Cardiac muscle cell (in vitro differentiated cells and primary cell): Measurements from ENCODE around the gene SH3PXD2A. TPM values are rescaled to one million over a fixed set of nuclear protein-coding genes. Genes with fewer than 3 reads are reported as not detected.
A peak's percentile ranks its signal among the peaks of the same experiment; 100 is the strongest.

Source experiments
- DNase-seq, 2 donors: peaks; one replicate each; pipeline versions ENCODE4 v3.0.0 to v3.0.0-alpha.2; 2010 to 2017; ENCODE audit warnings: low read depth in 1 of 2, low spot score in 1 of 2
- H3K27ac ChIP-seq: fragments of 200-600 bp; sonication (generic); 2 replicates; pipeline ENCODE4 v1.5.1; 2016
- H3K27me3 ChIP-seq: fragments of 200-600 bp; sonication (generic); 2 replicates; pipeline ENCODE4 v1.6.0; 2016; ENCODE audit warnings: control low read depth
- H3K36me3 ChIP-seq: fragments of 200-600 bp; sonication (generic); 2 replicates; pipeline ENCODE4 v1.5.1; 2016; ENCODE audit warnings: control low read depth
- H3K4me1 ChIP-seq: fragments of 200-600 bp; sonication (generic); 2 replicates; pipeline ENCODE4 v1.8.1; 2017; ENCODE audit warnings: low read depth, mild to moderate bottlenecking, mixed run types
- H3K4me3 ChIP-seq: fragments of 200-600 bp; sonication (generic); 2 replicates; pipeline ENCODE4 v1.5.1; 2016; ENCODE audit warnings: mild to moderate bottlenecking
- H3K9me3 ChIP-seq: fragments of 200-600 bp; sonication (generic); 2 replicates; pipeline ENCODE4 v1.5.1; 2017; ENCODE audit warnings: low read depth, mild to moderate bottlenecking, control low read depth
- polyA plus RNA-seq: library from polyadenylated mRNA; unstranded; fragments of >200 nt; fragmentation: Nextera tagmentation; extraction: Ambion mirVana; gene quantifications from 2 replicates; pipeline ENCODE4 v1.2.1, GENCODE V29; 2016
- total RNA-seq: library from RNA; depleted of rRNA; stranded (reverse); fragments of >200 nt; gene quantifications from 2 replicates; pipeline ENCODE4 v1.2.3, GENCODE V29; 2016
- TF ChIP-seq, protein P1 (sequence below): IDR thresholded peaks from 2 replicates; pipeline ENCODE4 v1.5.1; 2012; ENCODE audit warnings: low read depth, mild to moderate bottlenecking, low read length

The SH3PXD2A gene
- total and polyA plus RNA-seq, 2 experiments from 2014 or later: 32.2 to 75.9 TPM

DNA sequence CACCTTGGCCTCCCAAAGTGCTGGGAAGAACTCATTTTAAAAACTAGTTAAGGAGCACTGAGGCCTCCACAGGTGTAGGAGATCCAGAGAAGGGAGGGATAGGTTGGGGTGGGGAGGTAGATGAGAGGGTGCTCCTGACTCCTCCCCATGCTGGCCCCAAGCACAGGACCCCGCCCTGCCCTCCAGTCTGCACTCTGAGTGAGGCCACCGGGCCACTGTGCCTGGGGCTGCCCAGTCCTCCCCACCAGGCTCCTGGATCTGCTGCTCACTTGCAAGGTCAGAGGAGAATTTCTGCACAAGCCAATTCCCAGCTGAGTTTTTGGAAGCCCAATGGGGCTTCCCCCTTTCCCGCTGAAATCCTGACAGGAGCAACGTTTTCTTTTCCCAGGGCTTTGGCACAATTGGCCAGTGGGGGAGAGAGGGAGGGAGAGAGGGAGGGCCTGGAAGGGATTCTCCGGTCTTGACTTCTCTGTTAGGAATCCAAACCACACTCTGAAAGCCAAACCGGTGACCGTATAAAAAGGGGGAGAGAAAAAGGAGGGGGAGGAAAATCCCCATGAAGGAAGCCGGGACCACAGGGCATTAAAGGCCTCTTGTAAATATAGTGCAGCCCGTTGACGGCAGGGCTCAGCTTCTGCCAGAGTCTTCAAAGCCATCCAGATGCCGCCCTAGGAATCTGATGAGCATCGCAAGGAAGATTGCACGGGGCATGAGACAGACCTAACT, 116.2 kb downstream of the SH3PXD2A start:
- peaks cover 3% of the 10 kb centered on the region for H3K36me3 ChIP-seq
- peak overlapping the region; percentile 32 for H3K27ac ChIP-seq
- peak in 1 of 2 donors; percentile 92 for DNase-seq
- H3K4me1 ChIP-seq: peaks cover 39% of the 10 kb centered on the region
- H3K27me3 ChIP-seq: no peaks in the 10 kb centered on the region
- TF ChIP-seq, protein P1, sequence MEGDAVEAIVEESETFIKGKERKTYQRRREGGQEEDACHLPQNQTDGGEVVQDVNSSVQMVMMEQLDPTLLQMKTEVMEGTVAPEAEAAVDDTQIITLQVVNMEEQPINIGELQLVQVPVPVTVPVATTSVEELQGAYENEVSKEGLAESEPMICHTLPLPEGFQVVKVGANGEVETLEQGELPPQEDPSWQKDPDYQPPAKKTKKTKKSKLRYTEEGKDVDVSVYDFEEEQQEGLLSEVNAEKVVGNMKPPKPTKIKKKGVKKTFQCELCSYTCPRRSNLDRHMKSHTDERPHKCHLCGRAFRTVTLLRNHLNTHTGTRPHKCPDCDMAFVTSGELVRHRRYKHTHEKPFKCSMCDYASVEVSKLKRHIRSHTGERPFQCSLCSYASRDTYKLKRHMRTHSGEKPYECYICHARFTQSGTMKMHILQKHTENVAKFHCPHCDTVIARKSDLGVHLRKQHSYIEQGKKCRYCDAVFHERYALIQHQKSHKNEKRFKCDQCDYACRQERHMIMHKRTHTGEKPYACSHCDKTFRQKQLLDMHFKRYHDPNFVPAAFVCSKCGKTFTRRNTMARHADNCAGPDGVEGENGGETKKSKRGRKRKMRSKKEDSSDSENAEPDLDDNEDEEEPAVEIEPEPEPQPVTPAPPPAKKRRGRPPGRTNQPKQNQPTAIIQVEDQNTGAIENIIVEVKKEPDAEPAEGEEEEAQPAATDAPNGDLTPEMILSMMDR: no peak
- no peak overlapping the region for H3K4me3 ChIP-seq
- no peaks in the 10 kb centered on the region for H3K9me3 ChIP-seq

DNA sequence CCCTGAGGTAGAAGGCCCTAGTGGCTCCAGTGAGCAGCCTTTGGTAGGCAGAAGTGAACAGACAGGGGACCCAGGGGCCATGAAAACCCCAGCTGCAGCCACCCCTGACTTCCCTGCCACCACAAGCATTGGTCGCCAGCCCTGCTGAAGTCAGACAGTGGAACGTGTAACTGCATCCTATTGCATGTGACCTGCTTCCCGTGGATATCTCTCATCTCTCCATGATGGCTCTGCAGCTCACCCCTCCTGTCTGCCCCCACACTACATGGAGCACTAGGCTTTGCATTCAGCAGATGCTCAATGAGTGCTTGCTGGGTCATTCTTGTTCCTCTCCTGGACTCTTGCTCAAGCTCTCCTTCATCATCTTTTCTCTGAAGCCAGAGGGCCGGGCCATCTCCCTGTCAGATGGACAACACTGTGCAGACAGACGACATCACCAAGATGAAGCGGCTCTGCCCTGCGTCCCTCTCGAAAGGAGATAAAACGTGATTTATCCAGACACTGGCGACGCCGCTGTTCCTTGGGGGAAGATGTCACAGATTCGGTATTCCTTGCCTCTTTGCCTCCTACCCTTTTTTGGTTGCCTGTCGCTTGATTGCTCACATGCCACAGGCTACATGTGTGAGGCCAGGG, 117.5 kb downstream of the SH3PXD2A start:
- H3K27me3 ChIP-seq: no peaks in the 10 kb centered on the region
- H3K9me3 ChIP-seq: no peaks in the 10 kb centered on the region
- no peak overlapping the region for H3K4me3 ChIP-seq
- no peak for DNase-seq
- TF ChIP-seq, protein P1: no peak
- peaks cover 43% of the 10 kb centered on the region for H3K4me1 ChIP-seq
- H3K27ac ChIP-seq: no peak overlapping the region
- peaks cover 4% of the 10 kb centered on the region for H3K36me3 ChIP-seq

DNA sequence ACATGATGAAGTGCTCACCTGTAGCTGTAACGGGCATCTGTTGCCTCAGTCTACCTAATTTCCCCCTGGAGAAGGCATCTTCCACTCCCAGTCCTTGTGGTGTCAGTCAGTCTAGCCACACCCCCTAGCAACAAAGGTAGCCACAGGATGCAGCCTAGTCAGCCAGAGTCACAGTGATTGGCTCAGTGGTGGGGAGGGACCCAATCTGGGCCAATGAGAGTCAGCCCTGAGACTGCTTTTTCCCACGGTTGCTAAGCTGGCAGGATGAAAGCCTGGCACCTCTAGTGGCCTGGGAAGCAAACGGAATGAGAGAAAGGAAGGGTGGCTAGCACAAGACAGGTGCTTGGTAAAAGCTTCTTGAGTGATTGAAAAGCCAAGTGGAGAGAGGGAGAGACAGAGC, 118.6 kb downstream of the SH3PXD2A start:
- TF ChIP-seq, protein P1: no peak
- Histone ChIP-seq H3K27me3 (no peaks in the 10 kb centered on the region), H3K9me3 (no peaks in the 10 kb centered on the region), H3K4me1 (peaks cover 43% of the 10 kb centered on the region), H3K4me3 (no peak overlapping the region), H3K27ac (no peak overlapping the region), H3K36me3 (peaks cover 4% of the 10 kb centered on the region)
- DNase-seq: no peak

DNA sequence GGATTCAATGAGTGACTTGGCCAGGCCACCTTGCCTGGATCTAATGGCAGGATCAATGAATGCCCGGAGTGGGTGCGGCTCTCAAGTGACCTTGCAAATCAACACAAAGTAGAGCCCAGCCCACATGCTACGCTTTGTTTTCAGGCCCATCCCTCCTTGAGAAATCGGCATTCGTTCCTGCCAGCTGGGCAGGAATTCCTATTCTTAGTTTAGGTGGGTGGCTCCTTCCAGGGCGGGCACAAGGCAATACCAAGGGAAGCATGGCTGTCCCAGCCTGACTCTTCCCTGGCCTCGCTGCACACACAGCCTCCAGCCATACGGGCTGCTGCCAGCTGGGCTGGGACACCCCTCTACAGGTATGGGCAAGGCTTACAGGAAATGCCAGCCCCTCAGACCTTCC, 119.3 kb downstream of the SH3PXD2A start:
- H3K4me3 ChIP-seq: no peak overlapping the region
- H3K36me3 ChIP-seq: peaks cover 4% of the 10 kb centered on the region
- no peaks in the 10 kb centered on the region for H3K9me3 ChIP-seq
- TF ChIP-seq, protein P1: no peak
- H3K27ac ChIP-seq: no peak overlapping the region
- peaks cover 41% of the 10 kb centered on the region for H3K4me1 ChIP-seq
- no peaks in the 10 kb centered on the region for H3K27me3 ChIP-seq
- DNase-seq: no peak

DNA sequence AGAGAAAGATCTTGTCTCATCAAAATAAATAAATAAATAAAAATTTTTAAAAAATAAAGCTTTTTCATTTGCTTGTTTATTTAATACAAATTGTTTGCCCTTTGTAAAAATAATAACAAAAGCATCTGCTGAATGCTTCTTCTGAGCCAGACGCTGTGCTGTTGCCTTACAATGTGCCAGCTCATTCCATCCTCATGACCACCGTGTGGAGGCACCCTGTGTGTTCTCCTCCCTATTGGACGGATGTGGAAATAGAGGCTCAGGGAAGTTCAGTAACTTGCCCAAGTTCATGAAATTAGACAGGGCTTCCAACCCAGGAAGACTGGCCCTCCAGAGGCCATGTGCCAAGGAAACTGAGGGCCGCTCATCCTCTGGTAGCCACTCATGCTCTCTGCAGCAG, 120.6 kb downstream of the SH3PXD2A start:
- Histone ChIP-seq H3K27ac (no peak overlapping the region), H3K36me3 (peaks cover 4% of the 10 kb centered on the region), H3K27me3 (no peaks in the 10 kb centered on the region), H3K4me3 (no peak overlapping the region), H3K4me1 (peaks cover 30% of the 10 kb centered on the region), H3K9me3 (no peaks in the 10 kb centered on the region)
- no peak for DNase-seq
- TF ChIP-seq, protein P1: no peak
